ENCODE measurements around the gene MAP3K14.

Gene MAP3K14

GRCh38 chr17:45238155-45238774 is 78.6 kb downstream of the MAP3K14 start:
- no peak for DNase-seq (ENCODE audit: extremely low read depth in 1 of 2, low read depth in 1 of 2)

DNA sequence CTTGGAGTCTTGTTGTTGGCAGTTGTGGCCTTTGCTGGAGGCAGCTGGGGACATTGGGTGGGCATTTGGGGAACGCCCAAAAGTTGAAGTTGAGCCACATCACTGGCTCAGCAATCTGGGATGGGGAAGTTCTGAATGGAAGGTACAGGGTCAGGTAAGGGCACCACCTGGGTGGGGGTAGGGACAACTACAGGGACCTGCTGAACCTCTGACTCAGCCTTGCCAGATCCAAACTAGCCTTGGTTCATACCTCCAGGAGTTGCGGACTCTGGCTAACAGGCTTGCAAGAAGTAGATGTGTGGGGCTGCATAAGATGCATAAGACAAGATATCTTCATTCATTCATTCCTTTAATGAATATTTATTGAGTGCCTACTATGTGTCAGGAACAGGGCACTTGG is 79.1 kb downstream of the MAP3K14 start:
- no peak for DNase-seq (ENCODE audit: extremely low read depth in 1 of 2, low read depth in 1 of 2)

DNA sequence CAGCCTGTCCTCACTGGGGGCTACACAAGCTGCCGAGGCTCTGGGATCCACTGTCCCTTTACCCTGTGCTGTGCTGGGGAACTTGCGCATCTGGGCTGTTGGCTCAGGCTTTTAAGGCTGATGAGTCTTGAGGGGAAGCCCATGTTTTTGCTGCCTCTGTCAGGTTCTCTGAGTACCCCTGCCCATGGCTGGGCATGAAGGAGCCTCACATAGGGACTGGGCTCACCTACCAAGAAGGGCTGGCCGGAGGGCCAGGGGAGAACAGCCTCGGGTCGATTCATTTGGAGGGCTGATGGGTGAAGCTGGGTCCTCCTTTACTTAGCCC is 80.6 kb downstream of the MAP3K14 start:
- DNase-seq (ENCODE audit: extremely low read depth in 1 of 2, low read depth in 1 of 2), result no peak

- DNase-seq (ENCODE audit: extremely low read depth in 1 of 2, low read depth in 1 of 2), result peak; percentile 61 to 72
Measured at GRCh38 chr17:45235416-45236281, 81.2 kb downstream of the MAP3K14 start.

DNA sequence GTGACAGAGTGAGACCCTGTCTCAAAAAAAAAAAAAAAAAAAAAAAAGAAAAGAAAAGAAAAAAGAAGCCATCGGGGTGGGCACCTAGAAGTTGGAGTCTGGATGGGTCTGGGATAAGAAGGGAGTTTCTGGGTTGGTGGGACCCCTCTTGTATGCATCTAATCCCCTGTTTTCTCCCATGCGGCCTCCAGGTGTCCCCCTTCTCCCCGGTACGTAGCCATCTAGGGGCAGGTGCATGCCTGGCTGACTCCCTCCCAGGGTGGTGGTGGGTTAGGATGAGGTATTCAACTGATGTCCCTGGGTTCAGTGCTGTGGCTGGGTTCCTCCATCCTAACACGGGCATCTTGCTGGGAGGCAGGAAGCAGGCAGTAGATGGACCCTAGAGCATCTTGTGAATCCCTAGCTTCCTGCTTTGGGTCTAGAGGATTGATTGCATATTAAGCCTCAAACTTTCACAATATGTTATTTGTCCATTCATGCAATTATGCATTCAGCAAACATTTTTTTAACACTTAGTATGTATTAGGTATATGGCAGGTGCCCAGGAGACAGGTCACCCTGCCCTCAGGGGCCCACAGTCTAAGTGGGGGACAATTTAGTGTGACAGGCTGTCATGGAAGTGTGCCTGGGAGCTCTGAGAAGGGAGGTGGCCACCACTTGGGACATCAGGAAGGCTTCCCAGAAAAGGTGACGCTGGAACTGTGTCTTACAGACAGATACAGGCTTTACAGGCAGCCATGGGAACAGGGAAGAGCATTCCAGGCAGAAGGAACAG is 82.0 kb downstream of the MAP3K14 start:
- no peak for DNase-seq (ENCODE audit: extremely low read depth in 1 of 2, low read depth in 1 of 2)

DNA sequence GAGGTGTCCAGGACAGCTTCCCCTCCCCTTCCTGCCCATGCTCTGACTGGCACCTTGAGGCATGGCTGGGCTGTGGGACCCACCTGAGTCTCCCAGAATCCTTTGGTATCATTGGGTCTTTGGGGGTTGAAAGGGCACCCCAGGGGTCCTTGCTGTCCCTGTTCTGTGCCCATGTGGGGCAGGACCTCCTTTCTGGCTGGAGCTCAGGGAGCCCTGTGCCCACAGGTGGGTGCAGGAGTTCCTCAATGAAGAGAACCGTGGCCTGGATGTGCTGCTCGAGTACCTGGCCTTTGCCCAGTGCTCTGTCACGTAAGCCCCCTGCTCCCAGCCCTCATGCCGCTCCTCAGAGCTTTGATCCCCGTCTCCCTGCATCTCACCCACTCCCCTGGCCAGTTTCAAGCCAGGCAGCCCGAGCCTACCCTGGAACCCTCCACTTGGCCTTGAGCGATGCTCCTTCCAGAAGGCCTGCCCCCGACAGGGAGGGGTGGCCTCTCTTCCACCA is 83.3 kb downstream of the MAP3K14 start:
- no peak for DNase-seq (ENCODE audit: extremely low read depth in 1 of 2, low read depth in 1 of 2)

GRCh38 chr17:45232514-45233422 is 84.1 kb downstream of the MAP3K14 start:
- no peak for DNase-seq (ENCODE audit: extremely low read depth in 1 of 2, low read depth in 1 of 2)

GRCh38 chr17:45231481-45232116 is 85.2 kb downstream of the MAP3K14 start:
- no peak for DNase-seq (ENCODE audit: extremely low read depth in 1 of 2, low read depth in 1 of 2)

- DNase-seq (ENCODE audit: extremely low read depth in 1 of 2, low read depth in 1 of 2), result no peak
Measured at GRCh38 chr17:45230787-45231480, 85.9 kb downstream of the MAP3K14 start.

DNA sequence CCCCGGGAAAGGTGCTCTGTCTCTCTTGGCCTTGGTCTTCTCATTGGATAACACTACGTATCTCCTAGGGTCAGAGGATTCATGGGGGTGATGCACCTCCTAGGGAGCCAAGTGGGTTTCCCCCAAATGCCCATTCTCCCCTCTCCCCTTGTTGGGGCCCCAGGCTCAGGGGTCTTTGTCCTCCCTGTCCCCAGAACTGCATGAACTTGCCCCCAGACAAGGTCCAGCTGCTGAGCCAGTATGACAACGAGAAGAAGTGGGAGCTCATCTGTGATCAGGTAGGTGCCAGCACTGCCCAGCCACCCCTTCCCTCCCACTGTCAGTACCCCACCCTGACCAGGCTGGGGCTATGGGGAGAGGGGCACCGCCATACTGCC is 86.4 kb downstream of the MAP3K14 start:
- no peak for DNase-seq (ENCODE audit: extremely low read depth in 1 of 2, low read depth in 1 of 2)

- no peak for DNase-seq (ENCODE audit: extremely low read depth in 1 of 2, low read depth in 1 of 2)
Measured at GRCh38 chr17:45229681-45230409, 87.0 kb downstream of the MAP3K14 start.

DNA sequence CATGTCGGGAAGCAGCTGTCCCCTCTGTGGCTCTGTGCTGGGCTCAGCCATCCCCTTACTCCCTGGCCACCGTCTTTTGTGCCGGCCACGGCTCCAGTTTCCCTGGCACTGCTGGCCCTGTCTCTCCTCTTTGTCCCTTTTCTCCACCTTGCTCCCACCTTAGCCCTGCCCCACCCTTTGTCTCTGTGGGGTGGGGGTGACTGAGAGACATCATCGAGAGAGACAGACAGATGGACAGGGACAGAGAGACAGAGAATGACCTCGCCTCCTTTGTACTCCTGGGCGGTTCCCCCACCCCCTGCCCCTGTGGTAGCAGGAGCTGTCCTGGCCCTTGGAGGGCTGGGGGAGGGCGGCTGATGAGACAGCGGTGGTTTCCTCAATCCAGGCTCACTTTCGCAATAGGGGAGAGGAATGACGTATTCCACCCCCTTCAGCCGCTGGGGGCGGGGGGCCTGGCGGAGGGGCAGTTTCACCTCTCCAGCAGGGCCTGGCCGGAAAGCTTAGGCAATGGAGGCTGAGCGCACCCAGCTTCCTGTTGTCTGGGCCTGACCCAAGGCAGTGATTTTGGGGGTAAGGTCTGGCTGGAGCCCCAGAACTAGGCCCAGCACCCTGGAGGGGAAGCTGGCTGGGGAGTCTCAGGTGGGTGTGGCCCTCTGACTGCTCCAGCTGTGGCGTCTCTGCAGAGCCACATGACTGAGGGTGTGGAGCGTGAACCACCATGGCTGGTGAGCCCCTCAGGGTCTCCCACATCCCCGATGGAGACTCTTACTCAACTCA is 87.9 kb downstream of the MAP3K14 start:
- peak; percentile 58 to 88 for DNase-seq (ENCODE audit: extremely low read depth in 1 of 2, low read depth in 1 of 2)

GRCh38 chr17:45227926-45228762 is 88.7 kb downstream of the MAP3K14 start:
- no peak for DNase-seq (ENCODE audit: extremely low read depth in 1 of 2, low read depth in 1 of 2)

DNA sequence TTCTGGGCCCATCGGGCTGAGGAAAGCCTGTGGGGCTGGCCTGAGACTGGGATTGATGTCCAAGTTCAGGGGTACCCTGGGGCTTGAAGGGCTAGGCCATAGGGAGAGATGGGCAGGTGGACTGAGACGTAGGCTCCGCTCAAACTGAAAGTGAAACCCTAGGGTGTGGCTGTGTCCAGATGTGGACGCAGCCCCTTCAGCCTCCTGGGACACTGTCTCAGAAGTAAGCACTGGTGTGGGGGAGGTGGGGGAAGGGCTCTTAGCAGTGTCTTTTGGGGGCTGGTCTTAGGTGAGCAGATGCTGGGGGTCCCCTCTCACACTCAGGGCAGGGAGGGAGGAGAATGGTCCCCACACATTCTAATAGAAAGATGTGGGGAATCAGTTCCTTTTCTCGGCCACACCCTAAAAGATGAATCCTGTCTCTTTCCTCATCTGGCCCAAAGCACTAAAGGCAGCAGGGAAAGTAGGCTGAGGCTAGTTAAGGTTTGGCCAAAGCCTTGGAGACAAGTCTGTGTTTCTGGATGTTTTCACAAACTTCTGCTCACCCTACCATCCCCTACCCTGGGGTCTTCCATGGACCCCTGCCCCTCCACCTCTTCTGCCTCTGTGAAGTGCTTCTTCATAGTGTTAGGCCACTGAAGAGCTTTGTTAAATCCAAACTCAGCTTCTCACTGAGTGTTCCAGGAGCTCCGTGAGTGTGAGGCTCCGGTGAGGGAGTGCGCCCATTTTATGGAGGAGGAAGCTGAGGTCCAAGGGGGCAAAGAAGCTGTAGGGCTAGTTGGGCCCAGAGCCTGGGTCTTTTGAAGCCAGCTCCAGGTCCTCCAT is 89.5 kb downstream of the MAP3K14 start:
- no peak for DNase-seq (ENCODE audit: extremely low read depth in 1 of 2, low read depth in 1 of 2)

DNA sequence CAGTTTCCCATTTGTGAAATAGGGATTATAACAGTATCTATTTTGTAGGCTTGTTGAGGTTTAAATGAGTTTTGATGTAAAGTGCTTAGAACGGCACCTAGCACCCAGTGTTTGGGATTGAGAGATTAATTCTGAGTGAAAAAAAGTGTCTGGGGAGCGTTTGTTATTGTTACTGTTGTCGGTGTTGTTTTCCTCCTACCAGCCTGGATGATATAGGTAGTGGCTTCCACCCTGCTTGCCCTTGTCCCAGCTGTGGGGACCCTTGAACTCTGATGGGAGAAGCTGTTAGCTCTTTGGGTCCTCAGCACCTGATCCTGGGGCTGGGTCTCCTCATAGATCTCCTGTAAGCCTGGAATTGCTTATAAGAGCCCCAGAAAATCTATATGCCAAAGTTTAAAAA is 90.2 kb downstream of the MAP3K14 start:
- no peak for DNase-seq (ENCODE audit: extremely low read depth in 1 of 2, low read depth in 1 of 2)

DNA sequence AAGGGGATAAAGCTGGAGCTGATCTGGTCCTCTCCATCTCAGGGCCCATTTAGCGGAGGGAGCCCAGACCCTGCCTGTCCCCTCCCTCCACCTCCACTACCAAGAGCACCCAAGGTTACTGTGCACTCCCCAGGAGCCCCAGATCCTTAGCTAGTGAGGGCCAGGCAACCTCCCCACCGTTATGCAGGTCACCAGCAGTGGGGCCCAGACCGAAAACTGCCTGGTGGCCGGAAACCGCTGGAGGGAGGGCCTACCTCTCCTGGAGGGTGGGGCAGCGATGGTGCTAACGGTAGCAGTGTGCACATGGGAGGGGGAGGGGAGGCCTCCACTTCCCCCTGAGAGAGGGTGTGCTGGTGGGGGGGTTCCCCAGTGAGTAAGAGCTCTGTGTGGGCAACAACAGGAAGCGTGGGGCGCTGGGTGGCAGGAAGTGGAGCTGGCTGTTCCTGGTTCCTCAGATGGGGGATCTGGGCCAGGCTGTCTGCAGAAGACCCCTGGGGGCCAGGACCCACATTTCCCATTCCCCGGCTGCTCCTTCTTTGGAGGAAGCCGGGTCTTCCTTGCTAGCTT is 90.8 kb downstream of the MAP3K14 start:
- peak; percentile 89 to 93 for DNase-seq (ENCODE audit: extremely low read depth in 1 of 2, low read depth in 1 of 2)

All from activated CD8-positive, alpha-beta memory T cell treated with anti-CD3 and anti-CD28 coated beads for 1 hour (primary cell).